ENCODE results near the gene TINAGL1. TPM values are rescaled to one million over a fixed set of nuclear protein-coding genes. Genes with fewer than 3 reads are reported as not detected.

Gene TINAGL1, protein sequence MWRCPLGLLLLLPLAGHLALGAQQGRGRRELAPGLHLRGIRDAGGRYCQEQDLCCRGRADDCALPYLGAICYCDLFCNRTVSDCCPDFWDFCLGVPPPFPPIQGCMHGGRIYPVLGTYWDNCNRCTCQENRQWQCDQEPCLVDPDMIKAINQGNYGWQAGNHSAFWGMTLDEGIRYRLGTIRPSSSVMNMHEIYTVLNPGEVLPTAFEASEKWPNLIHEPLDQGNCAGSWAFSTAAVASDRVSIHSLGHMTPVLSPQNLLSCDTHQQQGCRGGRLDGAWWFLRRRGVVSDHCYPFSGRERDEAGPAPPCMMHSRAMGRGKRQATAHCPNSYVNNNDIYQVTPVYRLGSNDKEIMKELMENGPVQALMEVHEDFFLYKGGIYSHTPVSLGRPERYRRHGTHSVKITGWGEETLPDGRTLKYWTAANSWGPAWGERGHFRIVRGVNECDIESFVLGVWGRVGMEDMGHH
- total RNA-seq, result 46.2 and 58.3 TPM in 2 replicates
- 64.4 and 69.4 TPM in 2 replicates for polyA plus RNA-seq

DNA sequence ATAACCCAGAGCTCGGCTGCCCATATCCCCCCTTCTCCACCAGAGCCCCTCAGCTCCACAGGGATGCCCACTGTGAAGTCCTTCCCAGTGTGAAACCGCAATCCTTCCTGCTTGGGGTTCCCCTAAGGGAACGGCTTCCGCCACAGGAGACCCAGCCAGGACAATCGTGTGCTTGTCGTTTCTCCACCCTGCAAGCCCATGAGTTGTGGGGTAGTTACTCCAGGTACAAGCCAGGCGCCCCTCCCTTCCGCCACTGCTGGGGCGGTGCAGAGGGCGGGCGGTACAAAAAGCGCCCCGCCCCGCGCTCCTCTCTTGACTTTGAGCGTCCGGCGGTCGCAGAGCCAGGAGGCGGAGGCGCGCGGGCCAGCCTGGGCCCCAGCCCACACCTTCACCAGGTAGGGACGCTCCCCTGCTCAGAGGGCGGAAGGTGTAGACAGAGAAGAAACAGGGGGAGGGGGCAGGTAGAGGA is at the start of gene TINAGL1:
Gene TINAGL1, plus strand, starts transcription at position 315 of the 469 bp plus-strand sequence. CDS start 634 bp downstream, outside the sequence.
- Histone ChIP-seq H3K4me3 (peak within 1 kb of the TSS; percentile 35), H2AFZ (peak within 1 kb of the TSS; percentile 48), H3K27ac (peak within 1 kb of the TSS; percentile 90), H3K9me3 (ENCODE audit: low read depth) (no peaks in the 10 kb centered on the region), H3K27me3 (no peaks in the 10 kb centered on the region), H4K20me1 (ENCODE audit: insufficient read depth, poor library complexity, severe bottlenecking) (no peaks in the 10 kb centered on the region), H3K4me1 (ENCODE audit: insufficient read depth) (peaks cover 75% of the 10 kb centered on the region), H3K79me2 (peaks cover 21% of the 10 kb centered on the region), H3K36me3 (replicated peaks; ENCODE audit: insufficient read depth, low read depth) (no peaks in the 10 kb centered on the region), H3K9me2 (replicated peaks; ENCODE audit: insufficient read depth) (no peaks in the 10 kb centered on the region), H3K4me2 (peak within 1 kb of the TSS; percentile 81)
- 13% methylated on average over 25 of the region's 25 CpGs for WGBS (ENCODE audit: low lambda C conversion rate, missing lambda C conversion rate)
- DNase-seq (ENCODE audit: low spot score), result peak; percentile 93
- TF ChIP-seq EZH2phosphoT487 (IDR thresholded peaks at IDR 0.05; ENCODE audit: low read depth, severe bottlenecking, unreplicated experiment), result no peak
- TF ChIP-seq, protein P1, sequence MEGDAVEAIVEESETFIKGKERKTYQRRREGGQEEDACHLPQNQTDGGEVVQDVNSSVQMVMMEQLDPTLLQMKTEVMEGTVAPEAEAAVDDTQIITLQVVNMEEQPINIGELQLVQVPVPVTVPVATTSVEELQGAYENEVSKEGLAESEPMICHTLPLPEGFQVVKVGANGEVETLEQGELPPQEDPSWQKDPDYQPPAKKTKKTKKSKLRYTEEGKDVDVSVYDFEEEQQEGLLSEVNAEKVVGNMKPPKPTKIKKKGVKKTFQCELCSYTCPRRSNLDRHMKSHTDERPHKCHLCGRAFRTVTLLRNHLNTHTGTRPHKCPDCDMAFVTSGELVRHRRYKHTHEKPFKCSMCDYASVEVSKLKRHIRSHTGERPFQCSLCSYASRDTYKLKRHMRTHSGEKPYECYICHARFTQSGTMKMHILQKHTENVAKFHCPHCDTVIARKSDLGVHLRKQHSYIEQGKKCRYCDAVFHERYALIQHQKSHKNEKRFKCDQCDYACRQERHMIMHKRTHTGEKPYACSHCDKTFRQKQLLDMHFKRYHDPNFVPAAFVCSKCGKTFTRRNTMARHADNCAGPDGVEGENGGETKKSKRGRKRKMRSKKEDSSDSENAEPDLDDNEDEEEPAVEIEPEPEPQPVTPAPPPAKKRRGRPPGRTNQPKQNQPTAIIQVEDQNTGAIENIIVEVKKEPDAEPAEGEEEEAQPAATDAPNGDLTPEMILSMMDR (IDR thresholded peaks at IDR 0.05; ENCODE audit: poor library complexity), result peak; percentile 13

DNA sequence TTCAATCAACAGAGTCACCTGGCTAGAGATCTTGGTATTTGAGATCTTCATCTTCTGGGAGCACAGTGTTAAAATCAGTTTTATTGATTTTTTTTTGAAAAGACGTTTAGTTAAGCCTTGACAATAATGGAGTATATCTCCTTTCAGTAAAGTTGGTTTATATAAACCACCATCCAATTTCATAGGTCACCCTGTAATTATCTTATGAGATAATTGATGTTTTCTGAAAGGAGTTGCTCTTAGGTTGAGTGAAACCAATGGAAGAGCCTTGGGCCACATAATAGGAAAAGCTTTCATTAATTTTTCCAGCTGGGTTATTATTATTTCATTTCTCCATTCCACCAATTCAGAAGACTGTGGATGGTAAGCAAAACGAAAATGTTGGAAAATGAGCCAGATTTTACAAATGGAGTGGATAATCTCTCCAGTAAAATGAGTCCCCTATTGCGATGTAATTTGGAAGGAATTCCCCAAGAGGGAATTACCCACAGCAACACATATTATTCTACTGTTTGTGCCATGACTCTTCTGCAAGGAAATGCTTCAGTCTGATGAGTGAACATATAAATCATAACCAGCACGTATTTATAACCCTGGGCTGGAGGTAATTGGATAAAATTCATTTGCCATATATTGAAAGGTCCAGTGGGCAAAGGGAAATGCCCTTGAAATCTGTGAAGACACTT is 46.2 kb upstream of the TINAGL1 start:
- WGBS (ENCODE audit: low lambda C conversion rate, missing lambda C conversion rate), result 73% methylated on average over 4 of the region's 4 CpGs
- no peaks in the 10 kb centered on the region for H3K79me2 ChIP-seq
- no peak overlapping the region for H3K4me2 ChIP-seq
- H4K20me1 ChIP-seq (ENCODE audit: insufficient read depth, poor library complexity, severe bottlenecking), result no peaks in the 10 kb centered on the region
- H3K36me3 ChIP-seq (replicated peaks; ENCODE audit: insufficient read depth, low read depth), result no peaks in the 10 kb centered on the region
- H3K27ac ChIP-seq, result no peak overlapping the region
- TF ChIP-seq, protein P1 (IDR thresholded peaks at IDR 0.05; ENCODE audit: poor library complexity), result no peak
- TF ChIP-seq EZH2phosphoT487 (IDR thresholded peaks at IDR 0.05; ENCODE audit: low read depth, severe bottlenecking, unreplicated experiment), result no peak
- TF ChIP-seq EZH2 (IDR thresholded peaks at IDR 0.05; ENCODE audit: borderline replicate concordance), result no peak
- no peaks in the 10 kb centered on the region for H3K9me3 ChIP-seq (ENCODE audit: low read depth)
- H2AFZ ChIP-seq, result no peak overlapping the region
- H3K9me2 ChIP-seq (replicated peaks; ENCODE audit: insufficient read depth), result no peaks in the 10 kb centered on the region
- no peaks in the 10 kb centered on the region for H3K27me3 ChIP-seq
- H3K4me1 ChIP-seq (ENCODE audit: insufficient read depth), result peaks cover 10% of the 10 kb centered on the region
- no peak for DNase-seq (ENCODE audit: low spot score)
- no peak overlapping the region for H3K4me3 ChIP-seq

DNA sequence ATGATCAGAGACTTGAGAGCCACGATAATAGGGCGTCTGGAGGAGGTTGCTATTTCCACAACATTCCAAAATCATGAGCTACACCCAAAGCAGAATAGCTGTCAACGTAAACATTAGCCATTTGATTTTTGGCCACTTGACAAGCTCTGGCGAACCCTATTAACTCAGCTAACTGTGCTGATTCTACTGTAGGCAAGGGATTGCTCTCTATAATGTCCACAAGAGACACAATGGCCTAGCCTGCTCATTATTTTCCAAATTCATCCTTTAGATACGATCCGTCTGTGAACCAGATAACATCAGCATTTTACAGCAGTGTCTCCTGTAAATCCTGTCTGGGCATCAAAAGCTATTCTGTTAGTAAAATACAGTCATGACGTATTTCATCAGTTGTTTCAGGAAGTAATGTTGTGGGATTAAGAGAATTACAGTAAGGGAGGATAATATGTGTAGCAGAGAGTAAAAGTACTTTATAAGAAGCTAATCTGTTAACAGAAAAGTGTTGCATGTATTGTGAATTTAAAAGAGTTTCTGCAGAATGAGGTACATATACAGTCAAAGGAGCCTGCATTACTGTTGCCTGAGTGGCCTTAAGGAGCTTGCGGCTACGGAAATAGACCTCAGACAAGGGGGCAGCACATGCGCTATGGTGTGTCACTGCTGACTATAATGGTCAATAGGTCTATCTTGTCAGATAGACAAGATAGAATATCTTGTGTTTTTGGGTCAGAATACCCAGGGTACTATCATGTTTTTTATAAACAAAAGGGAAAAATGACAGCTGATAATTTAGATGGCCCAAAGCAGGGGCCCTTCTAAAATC is 44.9 kb upstream of the TINAGL1 start:
- DNase-seq (ENCODE audit: low spot score), result no peak
- Histone ChIP-seq H3K36me3 (replicated peaks; ENCODE audit: insufficient read depth, low read depth) (no peaks in the 10 kb centered on the region), H3K4me2 (no peak overlapping the region)

More for the DNA sequence above, 44.9 kb upstream of the TINAGL1 start:
- Histone ChIP-seq H3K27ac (peak overlapping the region; percentile 36), H3K4me1 (ENCODE audit: insufficient read depth) (peaks cover 10% of the 10 kb centered on the region), H4K20me1 (ENCODE audit: insufficient read depth, poor library complexity, severe bottlenecking) (no peaks in the 10 kb centered on the region), H3K4me3 (no peak overlapping the region), H3K27me3 (no peaks in the 10 kb centered on the region), H3K9me3 (ENCODE audit: low read depth) (no peaks in the 10 kb centered on the region), H2AFZ (no peak overlapping the region), H3K9me2 (replicated peaks; ENCODE audit: insufficient read depth) (no peaks in the 10 kb centered on the region), H3K79me2 (no peaks in the 10 kb centered on the region)
- 51% methylated on average over 10 of the region's 10 CpGs for WGBS (ENCODE audit: low lambda C conversion rate, missing lambda C conversion rate)
- TF ChIP-seq EZH2 (IDR thresholded peaks at IDR 0.05; ENCODE audit: borderline replicate concordance) (no peak), EZH2phosphoT487 (IDR thresholded peaks at IDR 0.05; ENCODE audit: low read depth, severe bottlenecking, unreplicated experiment) (no peak)
- TF ChIP-seq, protein P1 (IDR thresholded peaks at IDR 0.05; ENCODE audit: poor library complexity), result no peak
